ENCODE measurements around the gene SERPINA1. TPM values are rescaled to one million over a fixed set of nuclear protein-coding genes. Genes with fewer than 3 reads are reported as not detected.

Gene SERPINA1
- polyA plus RNA-seq, 2 of the 4 experiments (the other 2 are of a cell fraction), result 0.34 to 2.2 TPM

- TF ChIP-seq EHMT2 (IDR thresholded peaks at IDR 0.05; ENCODE audit: low read depth) (no peak), HES2 (IDR thresholded peaks at IDR 0.05) (no peak), ZC3H11A (IDR thresholded peaks at IDR 0.05) (no peak), ZFP36 (IDR thresholded peaks at IDR 0.05; ENCODE audit: borderline replicate concordance, partially characterized antibody) (no peak), GATA3 (IDR thresholded peaks at IDR 0.05; ENCODE audit: borderline replicate concordance) (no peak), JUNB (IDR thresholded peaks at IDR 0.05) (no peak), FOXS1 (CRISPR knock-in tag; IDR thresholded peaks at IDR 0.05) (no peak), RAD21 (conservative IDR thresholded peaks at IDR 0.05 in 1 of 2, IDR thresholded peaks at IDR 0.05 in 1 of 2) (no peak), RCOR1 (IDR thresholded peaks at IDR 0.05; ENCODE audit: low read depth, low read length) (no peak), ZNF302 (CRISPR knock-in tag; IDR thresholded peaks at IDR 0.05) (no peak), KDM1A (IDR thresholded peaks at IDR 0.05; ENCODE audit: low read depth) (no peak), HDAC2 (IDR thresholded peaks at IDR 0.05) (no peak)
- no peak for FAIRE-seq
- POLR2A ChIA-PET, result no interaction called here
- no peak for DNase-seq (ENCODE audit: low read depth in 1 of 2, low spot score in 1 of 2)
- CTCF ChIA-PET, result interaction anchor here (0.9 to 3.5 kb wide), 4 partner anchors 16 to 182 kb away, joined by 3 to 24 read pairs (median 4); no protein-coding TSS in a partner anchor
- Histone ChIP-seq H3K4me2 (no peak overlapping the region), H3K9me3 (no peaks in the 10 kb centered on the region), H3K4me3 (no peak overlapping the region), H3K27ac (no peak overlapping the region), H3K4me1 (peaks cover 13% of the 10 kb centered on the region; the same call in 2 of the 3 replicates)
- ATAC-seq, result no peak
- WGBS (ENCODE audit: missing lambda C conversion rate), result 32% methylated on average over 1 of the region's 1 CpG
Observed at GRCh38 chr14:94357166-94357565, 31.2 kb downstream of the SERPINA1 start.

- Histone ChIP-seq H3K4me3 (no peak overlapping the region), H3K4me2 (no peak overlapping the region), H3K9me3 (no peaks in the 10 kb centered on the region), H3K27ac (no peak overlapping the region), H3K4me1 (peaks cover 13% of the 10 kb centered on the region; the same call in 2 of the 3 replicates)
- CTCF ChIA-PET, result interaction anchor here (0.9 to 3.5 kb wide), 9 partner anchors 12 to 183 kb away, joined by 3 to 24 read pairs (median 3); no protein-coding TSS in a partner anchor
- WGBS (ENCODE audit: missing lambda C conversion rate), result 50% methylated on average over 5 of the region's 5 CpGs
- ATAC-seq (no peak), FAIRE-seq (no peak), DNase-seq (ENCODE audit: low read depth in 1 of 2, low spot score in 1 of 2) (no peak)
- POLR2A ChIA-PET, result no interaction called here
- TF ChIP-seq RNF2 (IDR thresholded peaks at IDR 0.05; ENCODE audit: borderline replicate concordance, low read depth), result no peak
- TF ChIP-seq KDM1A (IDR thresholded peaks at IDR 0.05; ENCODE audit: low read depth), result 0 out of 2 replicates have a peak, but pooled peaks have one; percentile 49
Observed at GRCh38 chr14:94356379-94357056, 31.9 kb downstream of the SERPINA1 start.

- 7% methylated on average over 10 of the region's 15 CpGs for WGBS (ENCODE audit: missing lambda C conversion rate)
- ATAC-seq, result peak; percentile 81 to 90
- H3K27ac ChIP-seq, result no peak overlapping the region
- DNase-seq (ENCODE audit: low read depth in 1 of 2, low spot score in 1 of 2), result peak in 1 of 2 experiments; percentile 61
- FAIRE-seq, result no peak
- H3K9me3 ChIP-seq, result no peaks in the 10 kb centered on the region
- CTCF ChIA-PET, result interaction anchor here (0.6 to 3.5 kb wide), 11 partner anchors 9 to 380 kb away, joined by 3 to 24 read pairs (median 3); no protein-coding TSS in a partner anchor
- peaks cover 13% of the 10 kb centered on the region; the same call in 2 of the 3 replicates for H3K4me1 ChIP-seq
- H3K4me2 ChIP-seq, result peak overlapping the region; percentile 72
- POLR2A ChIA-PET, result no interaction called here
- H3K4me3 ChIP-seq, result no peak overlapping the region
- TF ChIP-seq CEBPB (IDR thresholded peaks at IDR 0.05), result peak; percentile 27 to 65; a peak in 3 of 4 replicates
- TF ChIP-seq HOXB13 (CRISPR knock-in tag; IDR thresholded peaks at IDR 0.05; ENCODE audit: low read depth), result no peak
- TF ChIP-seq RAD21 (conservative IDR thresholded peaks at IDR 0.05 in 1 of 2, IDR thresholded peaks at IDR 0.05 in 1 of 2), result peak; percentile 59
- peak; percentile 43 for TF ChIP-seq CTCF (IDR thresholded peaks at IDR 0.05)
- peak; percentile 60; the same call in 2 of the 3 replicates for TF ChIP-seq SMC3 (IDR thresholded peaks at IDR 0.05)
Observed at GRCh38 chr14:94355191-94355794, 33.1 kb downstream of the SERPINA1 start.

Data from A549 (cell line).